ENCODE results near the gene RTCA. TPM values are rescaled to one million over a fixed set of nuclear protein-coding genes. Genes with fewer than 3 reads are reported as not detected.
"Not testable (repeated sequence)": the region's sequence is repeated elsewhere in the genome, so short reads cannot be mapped to it uniquely, and the experiment has no call there.

Gene RTCA
- total RNA-seq, 1 donor from 2014 or later = 39.3 TPM

GRCh38 chr1:100229681-100230443 lies 36.2 kb upstream of the RTCA start:
- no peak overlapping the region for H3K27ac Mint-ChIP-seq
- H3K4me1 Mint-ChIP-seq (ENCODE audit: low read depth) = no peaks in the 10 kb centered on the region
- H3K36me3 Mint-ChIP-seq (ENCODE audit: insufficient read depth) = peaks cover 21% of the 10 kb centered on the region
- no peak overlapping the region for H3K4me3 Mint-ChIP-seq (ENCODE audit: low read depth)
- no peak for DNase-seq (ENCODE audit: low spot score, unreplicated experiment)
- H3K9me3 Mint-ChIP-seq (ENCODE audit: low read depth) = no peaks in the 10 kb centered on the region
- no peak for TF ChIP-seq CTCF (IDR thresholded peaks at IDR 0.05; ENCODE audit: unreplicated experiment)
- no peaks in the 10 kb centered on the region for H3K27me3 Mint-ChIP-seq

GRCh38 chr1:100230765-100231164 lies 35.3 kb upstream of the RTCA start:
- Mint-ChIP-seq H3K27me3 (no peaks in the 10 kb centered on the region), H3K27ac (no peak overlapping the region), H3K36me3 (ENCODE audit: insufficient read depth) (peaks cover 21% of the 10 kb centered on the region), H3K4me1 (ENCODE audit: low read depth) (no peaks in the 10 kb centered on the region), H3K4me3 (ENCODE audit: low read depth) (no peak overlapping the region), H3K9me3 (ENCODE audit: low read depth) (no peaks in the 10 kb centered on the region)
- no peak for DNase-seq (ENCODE audit: low spot score, unreplicated experiment)
- TF ChIP-seq CTCF (IDR thresholded peaks at IDR 0.05; ENCODE audit: unreplicated experiment) = no peak

- no peak for TF ChIP-seq CTCF (IDR thresholded peaks at IDR 0.05; ENCODE audit: unreplicated experiment)
- peaks cover 21% of the 10 kb centered on the region for H3K36me3 Mint-ChIP-seq (ENCODE audit: insufficient read depth)
- no peaks in the 10 kb centered on the region for H3K9me3 Mint-ChIP-seq (ENCODE audit: low read depth)
- no peak overlapping the region for H3K4me3 Mint-ChIP-seq (ENCODE audit: low read depth)
- H3K4me1 Mint-ChIP-seq (ENCODE audit: low read depth) = no peaks in the 10 kb centered on the region
- no peak for DNase-seq (ENCODE audit: low spot score, unreplicated experiment)
- no peak overlapping the region for H3K27ac Mint-ChIP-seq
- no peaks in the 10 kb centered on the region for H3K27me3 Mint-ChIP-seq
Observed at GRCh38 chr1:100231721-100232120, 34.3 kb upstream of the RTCA start.

GRCh38 chr1:100232156-100232555 lies 33.9 kb upstream of the RTCA start:
- Mint-ChIP-seq H3K9me3 (ENCODE audit: low read depth) (no peaks in the 10 kb centered on the region), H3K4me1 (ENCODE audit: low read depth) (no peaks in the 10 kb centered on the region), H3K4me3 (ENCODE audit: low read depth) (no peak overlapping the region), H3K27me3 (no peaks in the 10 kb centered on the region), H3K36me3 (ENCODE audit: insufficient read depth) (peaks cover 24% of the 10 kb centered on the region), H3K27ac (no peak overlapping the region)
- no peak for TF ChIP-seq CTCF (IDR thresholded peaks at IDR 0.05; ENCODE audit: unreplicated experiment)
- no peak for DNase-seq (ENCODE audit: low spot score, unreplicated experiment)

- not testable (repeated sequence) for H3K4me3 Mint-ChIP-seq (ENCODE audit: low read depth); H3K27ac Mint-ChIP-seq; H3K27me3 Mint-ChIP-seq; H3K9me3 Mint-ChIP-seq (ENCODE audit: low read depth); DNase-seq (ENCODE audit: low spot score, unreplicated experiment); H3K4me1 Mint-ChIP-seq (ENCODE audit: low read depth)
- H3K36me3 Mint-ChIP-seq (ENCODE audit: insufficient read depth) = peaks cover 23% of the 10 kb centered on the region
Observed at GRCh38 chr1:100233566-100233965, 32.5 kb upstream of the RTCA start.

GRCh38 chr1:100234432-100234831 lies 31.6 kb upstream of the RTCA start:
- TF ChIP-seq CTCF (IDR thresholded peaks at IDR 0.05; ENCODE audit: unreplicated experiment) = no peak
- no peak for DNase-seq (ENCODE audit: low spot score, unreplicated experiment)
- Mint-ChIP-seq H3K27ac (peak overlapping the region; percentile 17), H3K4me1 (ENCODE audit: low read depth) (no peaks in the 10 kb centered on the region), H3K36me3 (ENCODE audit: insufficient read depth) (peaks cover 25% of the 10 kb centered on the region), H3K4me3 (ENCODE audit: low read depth) (no peak overlapping the region), H3K27me3 (no peaks in the 10 kb centered on the region), H3K9me3 (ENCODE audit: low read depth) (no peaks in the 10 kb centered on the region)
